PFSK-1 (cell line): ENCODE results near the gene FEM1C.

ENCODE experiments used
- FOXP2 ChIP-seq: optimal IDR thresholded peaks from 2 replicates; pipeline ENCODE3; 2011; ENCODE audit warnings: borderline replicate concordance, control low read depth, inconsistent platforms; ENCODE audit not compliant: insufficient read depth; ENCODE audit errors: extremely low read length, extremely low read depth
- POLR2AphosphoS5 ChIP-seq: IDR thresholded peaks from 2 replicates; pipeline ENCODE4 v1.6.1; 2012; ENCODE audit warnings: low read depth, mild to moderate bottlenecking, control low read depth, low read length, moderate library complexity
- REST ChIP-seq, 2 experiments: IDR thresholded peaks; 2 replicates each; pipeline versions ENCODE4 v1.6.1 to v1.8.0; 2011 to 2012; ENCODE audit warnings: low read depth in 2 of 2, low read length in 2 of 2, control low read depth in 1 of 2, inconsistent platforms in 1 of 2, mild to moderate bottlenecking in 1 of 2, moderate library complexity in 1 of 2; ENCODE audit not compliant: insufficient read depth in 1 of 2
- SIN3A ChIP-seq: IDR thresholded peaks from 2 replicates; pipeline ENCODE4 v1.6.1; 2012; ENCODE audit warnings: mild to moderate bottlenecking, low read length, moderate library complexity, borderline replicate concordance; ENCODE audit not compliant: insufficient read depth
- TAF1 ChIP-seq: IDR thresholded peaks from 2 replicates; pipeline ENCODE4 v1.6.1; 2012; ENCODE audit warnings: low read length, control low read depth, borderline replicate concordance; ENCODE audit not compliant: insufficient read depth

FEM1C gene

GRCh38 chr5:115545351-115545882, 842 bp upstream of the FEM1C start:
- TF ChIP-seq TAF1 (no peak), REST (IDR thresholded peaks at IDR 0.05; ENCODE audit: insufficient read depth in 1 of 2, low read depth in 2 of 2, low read length in 2 of 2) (no peak), POLR2AphosphoS5 (no peak), FOXP2 (no peak), SIN3A (no peak)

GRCh38 chr5:115544043-115544435, 536 bp downstream of the FEM1C start:
- no peak for TF ChIP-seq TAF1
- TF ChIP-seq REST (IDR thresholded peaks at IDR 0.05; ENCODE audit: insufficient read depth in 1 of 2, low read depth in 2 of 2, low read length in 2 of 2) = no peak
- no peak for TF ChIP-seq SIN3A
- TF ChIP-seq POLR2AphosphoS5 = no peak
- TF ChIP-seq FOXP2 = no peak

- TF ChIP-seq SIN3A = no peak
- TF ChIP-seq TAF1 = no peak
- TF ChIP-seq FOXP2 = no peak
- no peak for TF ChIP-seq POLR2AphosphoS5
- no peak for TF ChIP-seq REST (IDR thresholded peaks at IDR 0.05; ENCODE audit: insufficient read depth in 1 of 2, low read depth in 2 of 2, low read length in 2 of 2)
Measured at GRCh38 chr5:115543365-115544042, 1.1 kb downstream of the FEM1C start.

GRCh38 chr5:115542651-115543364, 1.8 kb downstream of the FEM1C start:
- TF ChIP-seq REST (IDR thresholded peaks at IDR 0.05; ENCODE audit: insufficient read depth in 1 of 2, low read depth in 2 of 2, low read length in 2 of 2) (no peak), FOXP2 (no peak), SIN3A (no peak; the same call in 1 of the 2 replicates), TAF1 (no peak), POLR2AphosphoS5 (no peak)
